H7 (cell line): Measurements from ENCODE around the gene RAB4A. TPM values are rescaled to one million over a fixed set of nuclear protein-coding genes. Genes with fewer than 3 reads are reported as not detected.
"Not testable (repeated sequence)": the region's sequence is repeated elsewhere in the genome, so short reads cannot be mapped to it uniquely, and the experiment has no call there.

Source experiments
- DNase-seq: peaks from one replicate; pipeline ENCODE4 v3.0.0; 2012
- H3K27me3 ChIP-seq: 2 replicates; pipeline ENCODE4 v1.6.0; 2011; ENCODE audit warnings: mild to moderate bottlenecking, low read length; ENCODE audit not compliant: control insufficient read depth, insufficient read depth
- H3K36me3 ChIP-seq: replicated peaks from 2 replicates; pipeline ENCODE4 v1.5.1; 2011; ENCODE audit warnings: low read length; ENCODE audit not compliant: control insufficient read depth, insufficient read depth
- H3K4me3 ChIP-seq: 2 replicates; pipeline ENCODE4 v1.5.1; 2011; ENCODE audit warnings: low read depth, mild to moderate bottlenecking, control low read depth, low read length, moderate library complexity; ENCODE audit not compliant: insufficient read depth
- total RNA-seq: library from RNA; depleted of rRNA; stranded (reverse); fragments of >200 nt; shearing (Covaris generic); gene quantifications from 2 replicates; pipeline ENCODE4 v1.2.3, GENCODE V29; 2014

RAB4A gene
- total RNA-seq, 1 experiment from 2014 or later: 47.0 TPM

DNA sequence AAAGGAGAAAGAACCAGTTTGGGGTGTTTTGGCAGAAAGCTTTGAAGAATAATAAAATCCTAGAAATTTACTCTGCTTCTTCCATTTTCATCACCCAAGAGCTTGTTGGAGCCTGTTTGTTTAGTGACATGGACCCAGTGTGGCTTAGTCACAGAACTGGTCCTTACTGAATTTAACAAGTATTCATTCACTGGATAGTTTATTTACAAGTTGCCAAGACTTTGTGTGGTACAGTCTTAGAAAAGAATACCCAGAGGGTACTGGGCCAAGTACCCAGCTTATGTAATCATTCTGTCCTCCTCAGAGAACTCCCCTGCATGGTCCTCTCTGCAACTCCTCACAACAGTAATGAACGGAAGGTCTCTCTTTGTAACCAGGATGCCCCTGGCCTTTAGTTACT is 16.4 kb downstream of the RAB4A start:
- no peaks in the 10 kb centered on the region for H3K27me3 ChIP-seq
- no peak for DNase-seq
- H3K4me3 ChIP-seq: no peak overlapping the region
- H3K36me3 ChIP-seq: no peaks in the 10 kb centered on the region; the same call in 1 of the 2 replicates

DNA sequence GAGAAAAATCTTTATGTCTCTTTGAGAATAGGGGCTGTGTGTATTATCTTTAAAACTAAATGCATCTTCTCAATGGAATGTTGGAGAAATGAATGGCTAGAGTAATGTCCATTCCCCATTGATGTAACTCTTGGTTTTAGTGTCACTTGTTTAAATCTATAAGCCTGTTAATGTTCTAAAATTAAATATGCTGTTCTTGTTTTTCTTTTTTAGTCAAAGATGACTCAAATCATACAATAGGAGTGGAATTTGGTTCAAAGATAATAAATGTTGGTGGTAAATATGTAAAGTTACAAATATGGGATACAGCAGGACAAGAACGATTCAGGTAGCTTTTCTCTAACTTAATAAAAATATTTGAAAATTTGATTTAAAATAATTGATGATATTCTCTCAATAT is 17.6 kb downstream of the RAB4A start:
- Histone ChIP-seq H3K27me3 (no peaks in the 10 kb centered on the region), H3K4me3 (no peak overlapping the region), H3K36me3 (no peaks in the 10 kb centered on the region; the same call in 1 of the 2 replicates)
- no peak for DNase-seq

DNA sequence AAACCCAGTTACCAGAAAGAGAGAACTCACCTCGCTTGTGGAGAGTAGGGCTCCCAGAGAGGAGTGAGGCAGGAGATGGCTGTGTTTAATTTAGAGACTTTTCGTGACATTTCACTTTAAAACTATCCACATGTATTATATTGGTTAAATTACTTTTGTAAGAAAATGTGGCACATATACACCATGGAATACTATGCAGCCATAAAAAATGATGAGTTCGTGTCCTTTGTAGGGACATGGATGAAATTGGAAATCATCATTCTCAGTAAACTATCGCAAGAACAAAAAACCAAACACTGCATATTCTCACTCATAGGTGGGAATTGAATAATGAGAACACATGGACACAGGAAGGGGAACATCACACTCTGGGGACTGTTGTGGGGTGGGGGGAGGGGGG is 20.8 kb downstream of the RAB4A start:
- H3K36me3 ChIP-seq, H3K27me3 ChIP-seq, DNase-seq, H3K4me3 ChIP-seq: not testable (repeated sequence)

DNA sequence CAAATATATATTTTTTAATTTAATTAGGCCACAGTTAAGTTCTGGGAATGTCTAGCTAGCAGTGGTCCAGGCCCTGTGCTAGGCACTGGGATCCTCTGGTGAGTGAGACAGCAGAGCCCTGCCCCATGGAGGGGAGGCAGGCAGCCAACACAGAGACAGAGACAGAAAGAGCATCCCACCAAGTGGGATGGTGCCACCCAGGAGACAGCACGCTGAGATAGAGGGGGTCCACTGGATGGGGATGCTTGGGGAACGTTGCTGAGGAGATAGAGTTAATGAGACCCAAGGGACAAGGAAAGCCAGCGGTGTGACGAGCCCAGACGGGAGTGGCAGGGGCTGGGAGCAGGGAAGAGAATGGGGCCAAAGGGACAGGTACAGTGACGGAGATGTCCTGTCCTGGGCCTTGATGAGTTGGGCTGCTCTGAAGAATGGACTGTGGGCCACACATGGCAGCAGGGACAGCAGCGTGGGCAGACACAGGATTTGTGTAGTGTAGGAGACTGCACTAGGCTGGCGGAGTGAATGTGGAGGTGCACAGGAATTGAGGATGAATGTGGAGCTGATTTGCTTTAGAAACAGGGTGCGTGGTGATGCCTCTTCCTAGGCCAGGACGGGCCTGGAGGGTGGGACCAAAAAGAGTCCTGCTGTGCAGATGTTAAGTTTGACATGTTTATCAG is 22.8 kb downstream of the RAB4A start:
- H3K27me3 ChIP-seq: no peaks in the 10 kb centered on the region
- peaks cover 2% of the 10 kb centered on the region for H3K36me3 ChIP-seq
- no peak overlapping the region for H3K4me3 ChIP-seq
- DNase-seq: no peak

DNA sequence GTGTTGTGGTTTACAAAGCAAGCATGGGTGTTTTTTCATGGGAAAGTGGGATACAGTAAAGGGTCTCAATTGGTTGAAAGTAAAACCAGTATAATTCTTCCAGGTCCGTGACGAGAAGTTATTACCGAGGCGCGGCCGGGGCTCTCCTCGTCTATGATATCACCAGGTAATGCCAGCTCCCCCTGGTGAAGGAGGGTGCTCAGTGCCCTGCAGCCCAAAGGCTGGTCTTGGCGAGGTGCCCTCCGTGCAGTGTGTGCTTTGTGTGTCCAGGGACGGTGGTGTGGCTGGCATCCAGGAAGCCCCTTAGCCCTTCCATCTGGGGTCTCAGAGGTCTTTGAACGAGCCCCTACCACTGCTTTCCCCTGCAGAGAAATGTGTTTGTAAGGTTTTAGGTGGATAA is 24.8 kb downstream of the RAB4A start:
- Histone ChIP-seq H3K36me3 (peaks cover 6% of the 10 kb centered on the region), H3K27me3 (no peaks in the 10 kb centered on the region), H3K4me3 (no peak overlapping the region)
- DNase-seq: no peak

DNA sequence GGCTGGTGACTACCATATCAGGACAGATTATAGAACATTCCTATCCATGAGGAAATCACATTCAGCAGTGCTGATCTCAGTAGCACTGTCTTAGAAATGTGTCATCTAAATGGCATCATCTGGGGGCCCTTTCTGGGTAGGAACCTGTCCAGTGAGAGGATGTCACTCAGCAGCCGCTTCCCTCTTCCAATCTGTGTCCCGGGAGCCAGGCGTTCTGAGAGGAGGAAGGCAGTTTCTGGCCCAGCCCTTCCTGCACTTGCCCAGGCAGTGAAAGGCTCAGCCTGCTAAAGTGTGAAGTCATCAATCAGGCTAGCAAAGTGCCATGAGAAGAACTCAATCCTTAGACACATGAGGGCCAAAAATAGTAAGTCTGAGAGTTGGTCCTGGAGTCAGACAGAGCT is 25.6 kb downstream of the RAB4A start:
- H3K4me3 ChIP-seq: no peak overlapping the region
- H3K36me3 ChIP-seq: peaks cover 6% of the 10 kb centered on the region
- no peaks in the 10 kb centered on the region for H3K27me3 ChIP-seq
- no peak for DNase-seq

DNA sequence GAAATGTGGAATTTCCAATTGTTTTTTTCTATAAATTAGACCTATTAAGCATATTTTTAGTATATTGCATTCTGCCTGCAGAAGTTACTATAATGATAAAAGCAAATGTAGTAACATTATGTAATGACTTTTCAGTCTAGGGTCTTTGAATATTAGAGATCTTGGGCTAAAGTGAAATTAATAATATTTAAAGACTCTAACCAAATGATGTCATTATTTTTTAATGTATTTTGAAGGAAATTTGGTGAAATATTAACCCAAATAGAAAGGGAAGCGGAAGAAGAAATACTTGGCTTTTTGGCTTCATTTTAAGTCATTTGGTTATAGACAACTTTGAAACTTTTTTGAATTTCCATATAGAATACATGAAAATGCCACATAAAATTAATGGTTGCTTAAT is 26.8 kb downstream of the RAB4A start:
- Histone ChIP-seq H3K27me3 (no peaks in the 10 kb centered on the region), H3K4me3 (no peak overlapping the region), H3K36me3 (peaks cover 6% of the 10 kb centered on the region)
- DNase-seq: no peak

DNA sequence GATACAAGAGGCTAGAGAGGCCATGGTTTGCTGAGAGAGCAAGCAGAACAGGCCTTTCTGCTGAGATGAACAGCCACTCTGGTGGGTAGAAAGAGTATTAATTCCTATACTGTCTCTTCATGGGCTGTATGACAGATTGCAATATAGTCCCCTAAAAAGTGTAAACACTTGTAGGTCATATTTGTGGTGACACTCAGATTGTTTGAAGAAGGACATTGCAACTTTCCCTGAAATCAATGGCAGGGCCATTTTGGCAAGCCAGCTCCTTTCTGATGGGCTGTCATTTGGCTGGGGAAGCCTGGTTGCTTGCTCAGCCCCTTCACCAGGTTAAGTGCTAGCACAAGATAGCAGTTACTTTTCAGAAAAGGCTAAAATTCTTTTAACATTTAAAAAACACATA is 27.5 kb downstream of the RAB4A start:
- H3K36me3 ChIP-seq: peaks cover 8% of the 10 kb centered on the region
- H3K27me3 ChIP-seq: no peaks in the 10 kb centered on the region
- no peak overlapping the region for H3K4me3 ChIP-seq
- DNase-seq: no peak

DNA sequence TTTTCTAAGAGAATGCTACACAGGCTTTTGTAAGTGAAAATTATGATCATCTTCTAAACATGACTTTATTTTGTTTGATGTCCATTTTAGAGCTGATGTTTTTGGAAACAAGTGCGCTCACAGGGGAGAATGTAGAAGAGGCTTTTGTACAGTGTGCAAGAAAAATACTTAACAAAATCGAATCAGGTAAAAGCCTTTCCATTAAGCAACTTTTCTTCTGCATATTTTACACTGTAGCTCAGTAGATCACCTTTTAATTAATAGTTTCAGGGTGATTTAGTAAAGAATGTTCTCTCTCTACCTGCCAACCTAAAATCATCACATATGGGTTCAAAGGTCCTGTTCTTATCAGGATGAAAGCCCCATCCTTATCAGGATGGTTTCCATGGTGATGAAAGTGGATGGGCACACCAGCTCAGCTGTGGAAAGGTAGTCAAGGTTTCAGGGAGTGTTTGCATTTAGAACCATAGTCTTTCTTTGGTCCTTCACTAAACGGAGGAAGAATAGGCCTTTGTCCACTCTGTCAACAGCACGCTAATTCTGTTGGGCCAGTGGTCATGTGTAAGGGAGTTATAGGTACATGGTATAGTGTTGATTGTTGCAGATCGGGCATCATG is 28.1 kb downstream of the RAB4A start:
- no peak for DNase-seq
- Histone ChIP-seq H3K27me3 (no peaks in the 10 kb centered on the region), H3K36me3 (peaks cover 8% of the 10 kb centered on the region), H3K4me3 (no peak overlapping the region)

DNA sequence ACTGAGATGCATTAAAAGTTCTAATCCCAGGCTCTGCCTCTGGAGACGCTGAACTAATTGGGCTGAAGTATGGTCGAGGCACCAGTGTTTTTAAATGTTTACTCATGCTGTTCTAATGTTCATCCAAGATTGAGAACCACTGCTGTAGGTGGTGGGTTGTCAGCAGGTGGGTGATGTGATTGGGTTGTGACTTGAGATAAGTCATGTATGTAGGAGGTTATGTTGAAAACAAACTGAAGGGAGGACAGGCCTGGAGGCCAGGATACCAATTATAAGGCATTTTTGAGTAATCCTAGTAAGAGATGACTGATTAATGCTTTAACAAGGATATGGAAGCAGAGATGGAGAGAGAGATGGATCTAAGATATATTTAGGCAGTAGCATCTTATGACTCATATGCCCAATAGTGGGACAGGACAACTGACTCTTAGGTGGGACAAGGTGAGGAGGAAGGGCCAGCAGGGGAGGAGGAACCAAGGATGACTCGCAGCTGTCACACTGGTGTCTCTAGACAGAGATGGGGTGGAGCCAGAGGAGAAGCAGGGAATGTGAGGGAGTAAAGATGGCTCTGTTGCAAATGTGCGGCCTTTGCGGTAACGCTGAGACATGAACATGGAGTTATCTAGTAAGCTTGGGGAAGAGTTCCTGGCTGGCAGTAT is 29.3 kb downstream of the RAB4A start:
- Histone ChIP-seq H3K27me3 (no peaks in the 10 kb centered on the region), H3K36me3 (peaks cover 8% of the 10 kb centered on the region), H3K4me3 (no peak overlapping the region)
- no peak for DNase-seq

DNA sequence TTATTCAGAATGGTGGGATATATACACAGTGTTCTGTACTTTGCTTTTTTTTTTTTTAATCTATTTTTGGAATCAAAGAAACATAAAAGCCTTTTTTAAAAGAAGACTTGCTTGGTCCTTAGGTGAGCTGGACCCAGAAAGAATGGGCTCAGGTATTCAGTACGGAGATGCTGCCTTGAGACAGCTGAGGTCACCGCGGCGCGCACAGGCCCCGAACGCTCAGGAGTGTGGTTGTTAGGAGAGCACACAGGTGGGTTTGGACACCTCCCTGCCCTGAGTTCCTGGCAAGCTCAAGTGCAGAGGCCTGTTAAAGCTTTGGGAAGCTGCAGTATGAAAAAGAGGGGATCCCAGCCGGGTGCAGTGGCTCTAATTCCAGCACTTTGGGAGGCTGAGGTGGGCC is 31.8 kb downstream of the RAB4A start:
- H3K27me3 ChIP-seq: no peaks in the 10 kb centered on the region
- H3K4me3 ChIP-seq: no peak overlapping the region
- peaks cover 8% of the 10 kb centered on the region for H3K36me3 ChIP-seq
- no peak for DNase-seq

DNA sequence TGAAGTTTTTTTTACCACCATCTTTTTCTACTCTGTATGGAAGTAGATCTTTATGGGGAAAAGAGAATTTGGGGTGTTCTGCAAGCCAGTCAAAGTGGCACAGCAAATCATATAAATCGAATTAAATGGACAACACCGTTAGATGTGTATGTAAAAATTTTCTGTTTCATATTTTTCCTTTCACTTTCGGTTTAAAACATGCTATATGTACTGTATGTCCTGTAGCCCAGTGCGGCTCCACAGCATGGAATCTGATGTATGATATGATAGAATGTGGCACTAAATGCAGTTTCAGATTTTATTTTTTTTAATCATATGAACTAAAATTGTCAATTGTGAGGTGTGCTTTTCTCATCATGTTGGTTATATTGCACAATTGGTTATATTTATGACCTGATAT is 32.9 kb downstream of the RAB4A start:
- Histone ChIP-seq H3K27me3 (no peaks in the 10 kb centered on the region), H3K4me3 (no peak overlapping the region), H3K36me3 (peaks cover 6% of the 10 kb centered on the region)
- DNase-seq: no peak

DNA sequence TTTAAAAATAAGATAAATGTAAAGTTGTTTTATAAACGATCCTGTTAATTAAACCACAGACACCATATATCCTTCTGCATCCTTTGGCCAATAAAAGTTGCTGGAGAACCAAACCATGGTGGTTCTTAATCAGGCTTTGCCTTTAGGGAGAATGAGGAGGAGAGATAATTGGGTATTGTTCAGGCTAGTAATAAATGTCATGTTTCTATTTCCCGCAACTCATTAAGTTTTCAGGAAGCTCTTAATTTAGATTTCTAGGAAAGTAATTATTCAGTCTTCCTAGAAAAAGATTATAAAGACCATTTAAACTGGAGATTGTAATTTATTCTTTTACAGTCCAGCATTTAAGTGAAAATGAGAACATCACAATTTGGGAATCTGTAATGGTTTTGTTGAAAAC is 34.5 kb downstream of the RAB4A start:
- Histone ChIP-seq H3K27me3 (no peaks in the 10 kb centered on the region), H3K36me3 (peaks cover 2% of the 10 kb centered on the region), H3K4me3 (no peak overlapping the region)
- DNase-seq: no peak

DNA sequence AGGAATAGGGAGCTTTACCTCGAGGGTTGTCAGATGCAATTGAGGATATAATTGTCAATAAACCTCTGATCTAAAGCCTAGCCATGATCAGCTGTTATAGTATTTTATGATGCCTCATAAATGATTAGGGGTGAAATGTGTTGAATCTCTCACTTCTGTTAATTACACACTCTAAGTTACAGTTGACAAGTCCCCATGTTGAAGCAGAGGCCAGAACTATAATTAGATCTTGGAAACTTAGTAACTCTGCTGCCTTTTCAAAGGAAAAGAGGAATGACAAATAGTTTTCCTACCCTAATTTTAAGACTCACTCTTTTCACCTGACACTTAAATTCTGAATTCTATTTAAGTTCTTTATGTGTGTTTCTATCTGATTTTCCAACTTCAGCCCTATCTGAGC is 38.2 kb downstream of the RAB4A start:
- no peaks in the 10 kb centered on the region for H3K27me3 ChIP-seq
- H3K4me3 ChIP-seq: no peak overlapping the region
- no peaks in the 10 kb centered on the region; the same call in none of the 2 replicates for H3K36me3 ChIP-seq

DNA sequence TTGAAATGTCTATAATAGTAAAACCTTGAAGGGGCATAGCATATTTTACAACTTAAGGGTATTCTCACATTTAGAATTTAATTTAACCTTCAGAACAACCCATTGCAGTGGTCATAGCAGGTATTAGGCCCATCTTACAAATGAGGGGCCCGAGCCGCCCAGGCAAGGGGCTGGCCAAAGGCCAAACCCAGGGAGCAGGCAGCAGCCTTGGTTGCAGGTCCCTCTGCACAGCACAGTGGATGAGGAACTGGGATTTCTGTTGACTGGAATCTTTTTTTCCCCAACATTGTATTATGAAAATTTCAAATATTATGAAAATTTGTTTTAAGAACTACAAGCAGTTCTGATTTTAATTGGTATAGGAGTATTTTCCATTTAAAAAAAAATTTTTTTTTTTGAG is 38.8 kb downstream of the RAB4A start:
- no peak overlapping the region for H3K4me3 ChIP-seq
- no peak for DNase-seq
- no peaks in the 10 kb centered on the region for H3K27me3 ChIP-seq
- no peaks in the 10 kb centered on the region; the same call in none of the 2 replicates for H3K36me3 ChIP-seq

More for the DNA sequence above, 38.2 kb downstream of the RAB4A start:
- DNase-seq: no peak
